ENCODE results near the gene HIC1. TPM values are rescaled to one million over a fixed set of nuclear protein-coding genes. Genes with fewer than 3 reads are reported as not detected.

HIC1 gene
- total and polyA plus RNA-seq, 2 of the 4 experiments (the other 2 are of a cell fraction): 10.4 to 23.0 TPM

DNA sequence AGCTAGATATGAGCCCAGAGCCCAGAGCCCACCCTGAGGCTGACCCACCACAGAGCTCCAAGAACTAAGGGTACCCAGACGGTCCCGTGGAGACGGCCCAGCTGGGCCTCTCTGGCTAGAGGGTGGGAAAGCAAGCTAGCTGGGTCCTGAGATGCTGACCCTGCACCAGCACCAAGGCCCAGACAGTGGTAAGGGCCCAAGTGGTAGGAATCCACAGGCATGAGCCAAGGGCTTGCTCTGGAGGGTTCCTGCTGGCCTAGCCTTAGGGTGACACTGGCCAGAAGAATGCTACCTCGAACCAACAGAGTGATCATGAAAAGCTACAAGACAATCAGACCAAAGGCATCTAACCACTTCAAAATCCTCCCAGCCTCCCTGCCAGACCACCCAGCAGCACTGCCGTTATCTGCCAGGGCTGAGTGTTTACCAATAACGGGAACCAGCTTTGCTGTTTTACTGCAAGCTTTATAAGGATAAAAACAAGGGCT is 13.2 kb downstream of the HIC1 start:
- BruUV-seq (replicated peaks): no TSS peak
- peaks cover 33 to 78% of the 10 kb centered on the region in 2 experiments for H3K79me1 ChIP-seq (ENCODE audit: low read depth in 1 of 2, low read length in 2 of 2)
- DNase-seq (peak; percentile 90), ATAC-seq (ENCODE audit: low read depth) (peak; percentile 45)
- H3K18ac ChIP-seq (ENCODE audit: low read depth, low read length): peak overlapping the region; percentile 65
- peak overlapping the region; percentile 52 for H2AFZ ChIP-seq (replicated peaks; ENCODE audit: low read length, poor library complexity)
- TF ChIP-seq CEBPB (IDR thresholded peaks at IDR 0.05; ENCODE audit: low read depth, low read length) (0 out of 2 replicates have a peak, but pooled peaks have one; percentile 17), MAFK (IDR thresholded peaks at IDR 0.05; ENCODE audit: low read depth, low read length) (peak; percentile 27; the same call in 1 of the 2 replicates), CHD1 (IDR thresholded peaks at IDR 0.05; ENCODE audit: low read depth, low read length) (no peak; the same call in 1 of the 2 replicates), USF2 (IDR thresholded peaks at IDR 0.05; ENCODE audit: low read depth, low read length) (0 out of 2 replicates have a peak, but pooled peaks have one; percentile 3), CTCF (conservative IDR thresholded peaks at IDR 0.05; ENCODE audit: low read depth, low read length) (peak; percentile 47), SMC3 (IDR thresholded peaks at IDR 0.05; ENCODE audit: low read depth, low read length) (no peak), POLR2A (IDR thresholded peaks at IDR 0.05; ENCODE audit: low read depth, low read length) (no peak), BHLHE40 (IDR thresholded peaks at IDR 0.05; ENCODE audit: low read depth, low read length) (peak; percentile 68), RCOR1 (IDR thresholded peaks at IDR 0.05; ENCODE audit: insufficient replicate concordance, low read length) (no peak), MAZ (IDR thresholded peaks at IDR 0.05; ENCODE audit: borderline replicate concordance, low read depth, low read length) (no peak; the same call in 1 of the 2 replicates), FOS (IDR thresholded peaks at IDR 0.05; ENCODE audit: low read depth, low read length) (peak; percentile 53), NFE2L2 (IDR thresholded peaks at IDR 0.05; ENCODE audit: low read depth, low read length) (peak; percentile 7; the same call in 1 of the 2 replicates), RAD21 (IDR thresholded peaks at IDR 0.05; ENCODE audit: low read length) (peak; percentile 16; the same call in 1 of the 2 replicates)
- H2BK120ac ChIP-seq (ENCODE audit: low read depth, low read length): peak overlapping the region; percentile 99
- in situ Hi-C loops (cut with MboI; ENCODE audit: low sequenced_read_pairs) (loop anchor here (5.0 to 10.0 kb wide), 2 partner anchors 107 to 179 kb away; no protein-coding TSS in a partner anchor), intact Hi-C loops (cut with micrococcal nuclease) (loop anchor here (1.0 kb wide), 1 partner anchor 176 kb away; no protein-coding TSS in a partner anchor), dilution Hi-C loops (cut with HindIII; ENCODE audit: low sequenced_read_pairs, unreplicated experiment) (no loop called here)
- H2AK9ac ChIP-seq (replicated peaks; ENCODE audit: low read depth, low read length, poor library complexity): peak overlapping the region; percentile 83
- no peaks in the 10 kb centered on the region for H3K27me3 ChIP-seq (ENCODE audit: control insufficient read depth, insufficient read depth, low read length)
- peak overlapping the region; percentile 62 for H3K9ac ChIP-seq (ENCODE audit: low read depth, low read length)
- H3K56ac ChIP-seq (ENCODE audit: extremely low read depth, insufficient read depth, low read length): peak overlapping the region; percentile 63
- H4K5ac ChIP-seq (ENCODE audit: low read depth, low read length): peak overlapping the region; percentile 94
- H3K4me1 ChIP-seq (ENCODE audit: control insufficient read depth, insufficient read depth, low read length): peaks cover 71% of the 10 kb centered on the region
- H2BK15ac ChIP-seq (ENCODE audit: low read depth, low read length): peak overlapping the region; percentile 93
- no peak overlapping the region for H3K4me3 ChIP-seq (ENCODE audit: insufficient read depth, low read depth, low read length)
- H2BK5ac ChIP-seq (ENCODE audit: low read depth, low read length, poor library complexity, severe bottlenecking): peak overlapping the region; percentile 98
- ChIA-PET CTCF (interaction anchor here (0.6 to 2.2 kb wide), 5 partner anchors 10 to 177 kb away, joined by 3 to 8 read pairs (median 5); no protein-coding TSS in a partner anchor), POLR2A (ENCODE audit: unreplicated experiment) (no interaction called here)
- peaks cover 56% of the 10 kb centered on the region for H3K9me1 ChIP-seq (ENCODE audit: insufficient read depth, low read length)
- no CpG with 5 or more reads among the region's 6 CpGs for WGBS, 2 experiments (ENCODE audit: extremely low coverage in 2 of 2, insufficient read length in 1 of 2)
- no peaks in the 10 kb centered on the region for H3K9me3 ChIP-seq (ENCODE audit: control insufficient read depth, insufficient read depth, low read length)
- peak overlapping the region; percentile 93 for H3K23ac ChIP-seq (ENCODE audit: low read depth, low read length)
- no peaks in the 10 kb centered on the region for H4K20me1 ChIP-seq (ENCODE audit: insufficient read depth, low read length)
- H3K27ac ChIP-seq (ENCODE audit: insufficient read depth, low read length): peak overlapping the region; percentile 92
- H3K4me2 ChIP-seq (ENCODE audit: low read depth, low read length): peak overlapping the region; percentile 4; the same call in 1 of the 2 replicates
- peak overlapping the region; percentile 90 for H3K14ac ChIP-seq (replicated peaks; ENCODE audit: low read depth, low read length)
- peak overlapping the region; percentile 97 for H4K91ac ChIP-seq (ENCODE audit: insufficient read depth, low read depth, low read length)
- peak overlapping the region; percentile 92 to 99; a peak in 3 of 4 replicates for H4K8ac ChIP-seq (ENCODE audit: low read depth in 2 of 2, low read length in 2 of 2)
- H3K4ac ChIP-seq (ENCODE audit: low read depth, low read length): peak overlapping the region; percentile 95
- peaks cover 30% of the 10 kb centered on the region for H3K36me3 ChIP-seq (ENCODE audit: control insufficient read depth, insufficient read depth, low read length)
- peak overlapping the region; percentile 90 for H2BK20ac ChIP-seq (ENCODE audit: low read depth, low read length)
- peak overlapping the region; percentile 98 for H2AK5ac ChIP-seq (ENCODE audit: low read depth, low read length)
